NCI-H345 (cell line): ENCODE data around the gene SLC35E1.
"Not testable (repeated sequence)": the region's sequence is repeated elsewhere in the genome, so short reads cannot be mapped to it uniquely, and the experiment has no call there.

Experiments
- DNase-seq: peaks from one replicate; lab custom pipeline; 2025; lab: John Stamatoyannopoulos, UW

Gene SLC35E1

GRCh38 chr19:16522559-16523377, 49.4 kb downstream of the SLC35E1 start:
- DNase-seq: no peak

DNA sequence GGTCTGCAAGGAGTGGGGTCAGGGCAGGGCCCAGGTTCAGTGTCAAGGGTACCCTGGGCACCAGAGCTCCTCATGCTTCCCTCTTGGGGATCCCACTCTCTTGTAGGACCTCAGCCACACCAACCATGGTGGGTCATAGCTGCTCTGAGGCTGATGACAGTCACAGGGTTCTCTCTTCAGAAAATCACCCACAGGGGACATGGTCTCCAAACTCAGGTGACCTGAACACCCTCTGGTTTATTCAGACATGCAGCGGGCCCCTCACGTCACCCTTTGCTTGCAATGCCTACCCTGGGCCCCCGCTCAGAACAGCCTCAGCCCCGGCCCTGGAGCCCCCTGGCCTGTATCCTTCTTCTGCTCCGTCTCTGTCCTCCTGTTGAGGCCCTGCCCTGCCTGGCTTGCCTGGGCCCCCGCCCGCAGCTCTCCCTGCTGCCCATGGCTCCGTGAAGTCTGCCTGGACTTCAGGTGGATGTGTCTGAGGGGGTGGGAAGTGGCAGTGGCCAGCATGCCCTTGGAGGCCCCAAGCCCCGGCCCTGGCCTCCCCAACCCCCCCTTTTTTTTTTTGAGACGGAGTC, 50.4 kb downstream of the SLC35E1 start:
- no peak for DNase-seq

GRCh38 chr19:16520986-16521624, 51.1 kb downstream of the SLC35E1 start:
- no peak for DNase-seq

- DNase-seq: no peak
Observed at GRCh38 chr19:16520074-16520973, 51.9 kb downstream of the SLC35E1 start.

GRCh38 chr19:16519230-16519687, 53.0 kb downstream of the SLC35E1 start:
- no peak for DNase-seq

DNA sequence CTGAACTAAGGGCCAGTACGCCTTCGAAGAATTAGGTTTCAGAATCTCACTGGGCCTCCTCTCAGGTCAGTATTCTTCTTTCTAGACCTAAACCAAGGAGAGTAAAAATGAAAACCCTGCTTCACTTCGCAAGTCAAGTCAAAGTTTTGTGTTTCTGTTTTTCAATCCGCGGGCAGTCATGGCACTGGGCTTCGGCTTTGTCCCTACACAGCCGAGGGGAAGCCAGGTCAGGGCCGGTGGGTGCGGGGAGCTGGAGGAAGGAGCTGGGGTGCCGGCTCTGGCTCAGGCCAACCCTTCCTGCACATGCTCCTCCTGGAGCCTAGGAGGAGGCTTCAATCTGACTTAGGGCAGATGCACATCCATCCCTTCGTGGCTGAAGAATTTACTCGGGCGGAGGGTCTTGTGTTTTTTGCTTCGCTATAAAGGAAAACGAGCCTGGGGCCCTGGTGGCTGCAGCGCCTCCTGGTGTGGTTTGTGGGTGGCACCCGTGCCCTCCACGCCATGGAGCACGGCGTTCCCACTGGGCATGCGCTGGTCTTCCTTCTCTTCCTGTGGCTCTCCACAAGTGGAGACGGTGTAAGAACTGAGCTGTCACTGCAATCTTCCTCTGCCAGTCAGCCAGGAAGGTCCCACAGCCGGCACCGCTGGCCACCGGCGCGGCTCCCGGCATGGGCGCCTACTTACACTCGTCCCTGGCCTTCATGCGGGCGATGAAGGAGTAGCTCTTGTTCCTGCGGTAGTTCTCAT, 53.6 kb downstream of the SLC35E1 start:
- DNase-seq: no peak

GRCh38 chr19:16518061-16518460, 54.2 kb downstream of the SLC35E1 start:
- no peak for DNase-seq

- DNase-seq: no peak
Observed at GRCh38 chr19:16516923-16517610, 55.1 kb downstream of the SLC35E1 start.

DNA sequence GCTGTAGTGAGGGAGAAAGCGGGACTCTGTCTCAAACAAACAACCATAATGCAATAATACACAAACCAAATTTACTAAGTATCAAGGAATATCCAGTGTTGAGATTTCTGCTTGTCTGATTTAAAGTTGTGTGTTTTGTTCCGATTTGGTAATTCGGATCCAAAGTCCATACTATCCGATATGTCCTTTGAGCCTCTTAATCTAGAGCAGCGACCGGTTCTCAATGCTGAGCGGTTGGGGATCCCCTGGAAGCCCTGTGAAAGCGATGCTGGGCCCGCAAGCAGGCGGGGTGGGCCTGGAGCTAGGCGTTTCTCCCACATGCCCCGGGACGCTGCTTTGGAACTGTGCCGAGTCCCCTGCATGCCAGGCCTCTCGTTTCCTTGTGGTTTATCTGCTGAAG, 55.8 kb downstream of the SLC35E1 start:
- DNase-seq: no peak

- DNase-seq: no peak
Observed at GRCh38 chr19:16514383-16515019, 57.7 kb downstream of the SLC35E1 start.

GRCh38 chr19:16512611-16513010, 59.6 kb downstream of the SLC35E1 start:
- not testable (repeated sequence) for DNase-seq

GRCh38 chr19:16509141-16510061, 62.8 kb downstream of the SLC35E1 start:
- DNase-seq: no peak

DNA sequence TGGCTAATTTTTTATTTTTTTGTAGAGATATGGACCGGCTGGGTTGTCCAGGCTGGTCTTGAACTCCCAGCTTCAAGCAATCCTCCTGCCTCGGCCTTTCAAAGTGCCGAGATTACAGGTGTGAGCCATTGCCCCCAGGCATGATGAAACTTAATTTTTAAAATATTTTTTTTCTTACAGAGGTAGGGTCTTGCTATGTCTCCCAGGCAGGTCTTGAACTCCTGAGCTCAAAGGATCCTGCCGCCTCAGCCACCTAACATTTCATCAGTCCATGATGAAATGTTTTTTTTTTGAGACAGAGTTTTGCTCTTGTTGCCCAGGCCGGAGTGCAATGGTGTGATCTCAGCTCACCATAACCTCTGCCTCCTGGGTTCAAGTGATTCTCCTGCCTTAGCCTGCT, 63.7 kb downstream of the SLC35E1 start:
- no peak for DNase-seq

DNA sequence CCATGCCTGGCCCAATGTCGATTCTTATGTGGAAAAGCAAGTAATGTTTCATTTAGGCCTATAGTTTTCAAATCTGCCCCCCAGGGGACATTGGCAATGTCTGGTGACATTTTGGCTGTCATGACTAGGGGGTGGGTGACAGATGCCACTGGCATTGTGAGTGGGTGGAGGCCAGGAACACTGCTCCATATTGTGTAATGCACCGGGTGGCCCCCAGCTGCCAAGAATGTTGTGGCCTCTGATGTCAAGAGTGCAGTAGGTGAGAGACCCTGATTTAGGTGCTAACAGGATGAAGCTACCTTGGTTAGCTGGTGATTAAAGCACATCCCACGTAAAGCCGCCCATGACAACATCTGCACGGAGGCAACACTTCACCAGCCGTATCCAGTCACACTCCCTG, 65.3 kb downstream of the SLC35E1 start:
- DNase-seq: no peak

DNA sequence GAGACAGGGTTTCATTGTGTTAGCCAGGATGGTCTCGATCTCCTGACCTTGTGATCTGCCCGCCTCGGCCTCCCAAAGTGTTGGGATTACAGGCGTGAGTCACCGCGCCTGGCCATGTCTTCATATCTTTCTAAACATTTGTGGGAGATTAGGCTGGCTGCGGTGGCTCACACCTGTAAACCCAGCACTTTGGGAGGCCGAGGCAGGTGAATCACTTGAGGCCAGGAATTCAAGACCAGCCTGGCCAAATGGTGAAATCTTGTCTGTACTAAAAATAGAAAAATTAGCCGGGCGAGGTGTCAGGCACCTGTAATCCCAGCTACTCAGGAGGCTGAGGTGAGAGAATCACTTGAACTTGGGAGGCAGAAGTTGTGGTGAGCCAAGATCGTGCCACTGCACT, 66.1 kb downstream of the SLC35E1 start:
- not testable (repeated sequence) for DNase-seq

DNA sequence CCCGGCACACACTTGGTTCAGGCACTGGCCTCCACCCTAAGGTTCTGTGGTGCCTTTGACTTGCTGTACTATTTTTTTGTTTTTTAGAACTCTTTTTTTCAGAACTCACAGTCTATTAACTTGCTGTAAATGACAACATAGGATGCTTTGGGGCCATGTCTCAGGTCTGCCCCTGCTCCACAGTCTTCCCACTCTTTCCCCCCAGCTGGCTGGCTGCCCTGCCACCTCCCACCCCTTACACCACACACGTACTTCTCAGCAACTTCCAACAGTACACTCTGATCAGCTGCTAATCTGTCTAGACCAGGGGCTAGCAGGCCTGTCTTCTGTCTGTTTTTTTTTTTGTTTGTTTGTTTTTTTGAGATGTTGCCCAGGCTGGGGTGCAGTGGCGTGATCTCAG, 67.9 kb downstream of the SLC35E1 start:
- no peak for DNase-seq
